SH-SY5Y (cell line): ENCODE data around the gene FARP2.

ENCODE experiments used
- GATA2 ChIP-seq: IDR thresholded peaks from 2 replicates; pipeline ENCODE4 v1.6.1; 2011; ENCODE audit warnings: mild to moderate bottlenecking, low read depth, low read length
- GATA3 ChIP-seq: IDR thresholded peaks from 2 replicates; pipeline ENCODE4 v1.6.1; 2011; ENCODE audit warnings: low read depth, mild to moderate bottlenecking, low read length, moderate library complexity

- TF ChIP-seq GATA3 (no peak), GATA2 (no peak)
Measured at GRCh38 chr2:241519669-241520068, 163.6 kb downstream of the FARP2 start.
